HG02938 (cell line): ENCODE measurements around the gene NRXN2.
"Not testable (repeated sequence)": the region's sequence is repeated elsewhere in the genome, so short reads cannot be mapped to it uniquely, and the experiment has no call there.

Source experiments
- ATAC-seq: cut with Tn5 transposase; IDR thresholded peaks from one replicate; pipeline ENCODE4 v1.9.1; 2021; ENCODE audit warnings: mild to moderate bottlenecking, moderate library complexity; ENCODE audit not compliant: unreplicated experiment

NRXN2 gene

DNA sequence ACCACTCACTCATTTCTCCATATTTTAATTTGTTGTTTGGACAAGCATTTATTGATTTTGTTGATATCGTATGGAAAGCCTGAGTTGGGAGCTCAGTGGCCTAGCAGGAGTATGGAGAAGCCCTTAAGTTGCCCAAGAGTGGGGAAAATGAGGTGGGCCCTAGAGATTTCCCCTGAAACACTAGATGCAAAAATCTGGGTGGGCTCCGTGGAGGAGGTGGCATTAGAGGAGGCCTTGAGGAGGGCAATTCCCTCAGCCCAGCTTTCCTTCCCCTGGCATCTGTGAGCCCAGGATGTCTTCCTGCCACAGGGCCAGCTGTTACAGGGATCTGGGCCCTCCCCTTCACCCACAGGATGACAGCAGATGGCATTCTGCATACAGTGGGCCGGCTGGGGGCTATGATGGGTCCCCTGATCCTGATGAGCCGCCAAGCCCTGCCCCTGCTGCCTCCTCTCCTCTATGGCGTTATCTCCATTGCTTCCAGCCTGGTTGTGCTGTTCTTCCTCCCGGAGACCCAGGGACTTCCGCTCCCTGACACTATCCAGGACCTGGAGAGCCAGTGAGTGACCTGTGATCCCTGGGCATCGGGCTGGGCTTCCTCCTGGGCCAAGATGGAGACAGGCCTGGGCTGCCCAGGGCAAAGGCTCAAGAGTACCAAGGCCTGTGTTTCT lies 153.6 kb downstream of the NRXN2 start:
- no peak for ATAC-seq

DNA sequence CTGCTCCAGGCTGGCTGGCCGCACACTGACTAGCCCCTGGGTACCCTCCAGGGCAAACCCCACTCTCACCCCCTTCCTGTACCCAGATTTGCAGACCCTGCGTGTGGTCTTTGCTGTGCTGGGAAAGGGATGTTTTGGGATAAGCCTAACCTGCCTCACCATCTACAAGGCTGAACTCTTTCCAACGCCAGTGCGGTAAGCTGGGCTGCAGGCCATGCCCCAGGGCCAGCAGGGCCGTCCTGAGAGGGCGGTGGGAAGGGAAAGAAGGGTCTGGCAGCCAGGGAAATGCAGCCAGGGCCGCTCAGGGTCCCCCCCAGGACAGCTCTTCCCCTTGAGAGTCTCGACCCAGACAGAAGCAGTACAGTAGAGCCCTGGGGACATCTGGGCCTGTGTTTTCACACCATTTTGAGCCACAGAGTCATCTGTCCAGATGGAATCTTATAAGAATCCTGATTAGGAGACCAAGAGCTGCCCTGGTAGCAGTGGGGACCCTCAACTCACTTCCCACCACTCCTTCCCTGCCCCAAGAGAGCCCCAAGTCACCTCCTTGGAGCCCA lies 154.3 kb downstream of the NRXN2 start:
- no peak for ATAC-seq

DNA sequence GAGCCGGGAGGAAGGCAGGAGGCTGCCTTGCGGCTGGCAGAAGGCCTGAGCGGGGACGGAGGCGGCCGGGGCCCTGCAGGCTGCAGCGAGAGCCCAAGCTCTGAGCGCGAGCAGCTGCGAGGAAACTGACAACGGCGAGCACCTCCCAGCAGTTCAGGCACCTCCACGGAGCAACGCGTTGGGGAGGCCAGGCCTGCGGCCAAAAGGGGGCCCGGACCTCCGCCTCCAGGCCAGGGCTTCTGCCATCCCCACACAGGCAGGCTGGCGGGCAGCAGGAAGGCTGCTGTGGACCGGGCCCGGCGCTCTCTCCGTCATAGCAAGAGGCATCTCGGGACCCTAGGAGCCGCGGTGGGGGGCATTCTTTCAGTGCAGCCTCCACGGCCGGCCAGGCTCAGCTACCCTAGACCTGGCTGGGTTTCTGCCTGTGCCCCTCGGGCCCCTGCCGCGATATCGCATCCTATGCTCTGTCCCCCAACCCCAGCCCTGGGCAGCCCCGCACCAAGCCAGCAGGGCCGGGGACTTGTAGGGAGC lies 154.9 kb downstream of the NRXN2 start:
- ATAC-seq: no peak

DNA sequence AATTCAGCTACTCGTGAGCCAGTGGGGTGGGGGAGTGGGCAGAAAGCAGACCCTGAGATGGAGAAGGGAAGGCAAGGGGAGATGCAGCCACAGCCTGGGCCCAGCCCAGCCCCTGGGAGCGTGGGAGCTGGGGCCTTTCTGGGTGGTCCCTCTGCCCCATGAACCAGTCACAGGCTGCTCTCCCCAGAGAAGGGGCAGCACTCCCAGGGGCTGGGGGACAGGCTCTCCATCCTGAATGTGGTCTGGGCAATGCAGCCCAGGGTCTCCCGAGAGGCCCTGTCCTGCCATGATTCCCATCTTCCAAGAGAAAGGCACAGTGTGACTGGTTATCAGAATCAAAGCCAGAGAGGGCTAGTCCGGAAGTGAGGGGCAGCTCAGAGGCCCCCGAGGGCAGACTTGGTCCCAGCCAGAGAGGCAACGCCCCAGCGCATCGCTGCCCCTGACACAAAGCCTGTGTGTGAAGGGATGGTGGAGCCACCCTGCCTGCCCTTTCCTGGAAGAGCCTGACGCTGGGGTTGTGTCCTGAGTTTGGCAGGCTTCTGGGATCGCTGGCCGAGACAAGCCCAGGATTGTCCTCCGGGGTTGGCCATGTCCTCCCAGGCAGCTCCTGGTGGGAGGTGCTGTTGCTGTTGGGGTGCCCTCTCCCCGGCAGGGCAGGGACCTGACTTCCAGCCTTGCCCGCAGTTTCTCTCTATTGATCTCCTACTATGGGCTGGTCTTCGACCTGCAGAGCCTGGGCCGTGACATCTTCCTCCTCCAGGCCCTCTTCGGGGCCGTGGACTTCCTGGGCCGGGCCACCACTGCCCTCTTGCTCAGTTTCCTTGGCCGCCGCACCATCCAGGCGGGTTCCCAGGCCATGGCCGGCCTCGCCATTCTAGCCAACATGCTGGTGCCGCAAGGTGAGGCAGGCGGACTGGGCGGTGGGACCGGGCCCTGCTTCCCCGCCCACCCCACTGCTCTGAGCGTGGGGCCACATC lies 155.8 kb downstream of the NRXN2 start:
- ATAC-seq: no peak

DNA sequence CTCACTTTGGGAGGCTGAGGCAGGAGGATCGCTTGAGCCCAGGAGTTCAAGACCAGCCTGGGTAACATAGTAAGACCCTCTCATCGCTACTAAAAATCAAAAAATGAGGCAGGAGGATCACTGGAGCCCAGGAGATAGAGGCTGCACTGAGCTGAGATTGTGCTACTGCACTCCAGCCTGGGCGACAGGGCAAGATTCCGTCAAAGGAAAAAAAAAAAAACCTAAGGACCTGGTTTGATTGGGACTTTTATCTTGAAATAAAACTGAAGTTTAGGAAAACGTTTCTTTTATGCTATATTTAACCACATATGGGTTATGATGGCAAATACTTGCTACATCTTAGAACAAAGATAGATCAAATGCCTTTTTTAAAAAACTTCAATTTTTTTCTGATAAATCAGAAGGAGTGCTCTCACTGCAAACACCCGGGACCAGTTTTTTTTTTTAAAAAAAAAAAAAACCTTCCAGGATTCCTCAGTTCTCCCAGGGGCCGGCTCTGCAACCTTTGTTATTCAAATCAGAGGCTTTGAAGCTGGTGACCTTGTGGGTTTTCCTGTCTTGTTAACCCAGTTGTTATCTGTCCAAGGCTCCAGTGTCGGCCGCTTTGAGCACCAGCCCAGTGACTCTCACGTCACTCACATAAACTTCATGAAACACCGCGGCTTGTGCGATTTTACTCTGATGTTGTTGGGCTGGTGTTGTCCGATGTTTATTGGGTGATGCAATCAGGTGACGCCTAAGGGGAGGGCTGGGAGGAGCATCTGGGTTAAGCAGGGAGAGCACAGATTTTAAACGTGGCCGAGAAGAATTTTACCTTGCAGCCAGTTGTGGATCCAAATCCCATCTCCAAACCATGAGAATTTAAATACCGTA lies 156.7 kb downstream of the NRXN2 start:
- no peak for ATAC-seq

DNA sequence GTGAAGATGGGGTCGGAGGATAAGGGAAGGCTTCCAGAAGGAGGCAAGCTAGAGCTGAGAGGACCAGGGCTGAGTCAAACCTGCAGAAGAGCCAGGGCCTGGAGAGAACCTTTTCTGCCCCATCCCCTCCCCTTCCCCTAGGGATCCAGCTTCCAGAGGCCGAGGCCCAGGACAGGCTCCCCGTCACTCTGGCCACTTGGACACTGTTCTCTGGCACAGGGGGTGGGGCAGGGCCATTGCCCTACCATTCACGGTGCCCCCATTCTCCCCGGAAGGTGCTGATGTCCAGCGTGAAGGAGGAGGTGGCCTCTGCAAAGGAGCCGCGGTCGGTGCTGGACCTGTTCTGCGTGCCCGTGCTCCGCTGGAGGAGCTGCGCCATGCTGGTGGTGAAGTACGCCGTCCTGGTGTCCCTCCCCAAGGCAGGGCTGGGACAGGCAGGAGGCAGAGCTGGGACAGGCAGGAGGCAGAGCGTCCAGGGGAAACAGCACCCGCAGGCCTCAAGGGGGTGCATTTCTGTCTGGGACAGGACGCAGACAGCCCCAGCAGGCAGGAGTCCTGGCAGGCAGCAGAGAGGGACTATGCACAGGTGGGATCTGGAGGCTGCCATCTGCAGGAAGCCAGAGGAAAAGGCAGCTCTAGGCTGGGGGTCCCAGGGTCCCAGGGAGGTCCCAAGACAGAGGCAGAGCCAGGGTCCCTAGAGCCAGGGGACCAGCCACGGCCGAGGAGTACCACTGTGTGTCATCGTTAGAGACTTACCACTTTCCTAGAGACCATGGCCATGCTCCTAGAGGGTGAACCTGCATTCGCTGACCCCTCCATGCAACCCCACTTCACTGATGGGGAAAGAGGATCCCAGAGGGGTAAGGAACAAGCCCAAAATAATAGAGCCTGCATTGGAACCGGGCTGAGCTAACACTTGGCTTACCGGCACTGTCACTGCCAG lies 157.8 kb downstream of the NRXN2 start:
- no peak for ATAC-seq

DNA sequence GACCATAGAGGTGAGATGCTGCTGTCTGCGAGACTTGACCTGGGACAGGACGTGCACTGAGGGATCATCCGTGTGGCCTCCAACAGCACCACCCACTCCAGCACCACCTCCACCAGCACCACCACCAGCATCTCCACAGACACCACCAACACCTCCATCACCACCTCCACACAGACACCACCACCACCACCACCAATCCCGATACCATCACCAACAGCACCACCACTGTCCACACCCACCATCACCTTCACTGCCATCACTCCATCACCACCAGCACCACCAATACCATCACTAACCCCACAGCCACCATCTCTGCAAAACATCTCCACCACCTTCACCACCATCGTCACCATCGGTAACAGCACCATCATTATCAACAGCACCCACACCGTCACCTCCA lies 158.6 kb downstream of the NRXN2 start:
- no peak for ATAC-seq

DNA sequence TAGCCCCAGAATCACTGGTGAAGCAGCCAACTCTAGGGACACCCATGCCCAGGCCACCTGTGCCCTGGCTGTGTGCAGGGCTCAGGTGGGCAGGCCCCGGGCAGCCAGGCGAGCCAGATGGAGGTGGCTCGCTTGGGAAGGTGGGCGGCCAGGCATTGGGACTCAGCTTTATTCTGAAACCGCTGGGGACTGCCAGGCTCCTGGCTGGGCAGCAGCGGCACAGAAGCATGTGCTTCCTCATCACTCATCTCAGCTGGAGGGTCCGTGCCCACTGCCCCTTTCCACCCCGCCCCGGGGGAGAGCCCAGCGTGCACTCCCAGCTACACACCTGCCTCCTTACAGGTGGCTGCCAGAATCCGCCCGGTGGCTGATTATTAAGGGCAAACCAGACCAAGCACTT lies 159.0 kb downstream of the NRXN2 start:
- no peak for ATAC-seq

DNA sequence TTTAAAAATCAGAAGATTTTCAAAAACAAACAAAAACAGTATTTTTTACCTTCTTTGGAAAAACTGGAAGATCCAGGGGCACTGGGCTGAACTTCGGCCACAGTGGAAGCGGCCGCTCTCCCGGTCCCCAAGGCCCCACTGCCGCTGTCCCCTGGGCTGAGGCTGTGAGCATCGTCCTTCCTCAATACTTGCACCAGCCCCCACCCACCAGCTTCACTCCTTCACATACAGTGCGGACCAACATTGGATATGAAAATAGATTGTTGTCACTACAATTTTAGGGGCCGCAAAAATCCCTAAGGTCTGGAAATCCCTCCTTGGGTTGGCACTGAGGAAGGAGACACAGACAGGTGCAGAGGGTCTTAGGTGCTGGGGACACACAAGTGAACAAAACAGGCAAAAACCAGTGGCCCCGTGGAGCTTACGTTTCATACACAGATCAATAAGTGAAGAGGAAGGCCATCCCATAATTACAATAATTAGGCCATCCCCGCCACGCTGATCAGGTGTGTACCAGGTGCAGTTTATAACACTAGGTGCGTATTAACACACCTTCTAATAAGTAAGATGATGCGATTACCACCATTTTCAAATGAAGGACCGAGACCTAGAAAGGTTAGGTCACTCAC lies 160.2 kb downstream of the NRXN2 start:
- ATAC-seq: no peak

DNA sequence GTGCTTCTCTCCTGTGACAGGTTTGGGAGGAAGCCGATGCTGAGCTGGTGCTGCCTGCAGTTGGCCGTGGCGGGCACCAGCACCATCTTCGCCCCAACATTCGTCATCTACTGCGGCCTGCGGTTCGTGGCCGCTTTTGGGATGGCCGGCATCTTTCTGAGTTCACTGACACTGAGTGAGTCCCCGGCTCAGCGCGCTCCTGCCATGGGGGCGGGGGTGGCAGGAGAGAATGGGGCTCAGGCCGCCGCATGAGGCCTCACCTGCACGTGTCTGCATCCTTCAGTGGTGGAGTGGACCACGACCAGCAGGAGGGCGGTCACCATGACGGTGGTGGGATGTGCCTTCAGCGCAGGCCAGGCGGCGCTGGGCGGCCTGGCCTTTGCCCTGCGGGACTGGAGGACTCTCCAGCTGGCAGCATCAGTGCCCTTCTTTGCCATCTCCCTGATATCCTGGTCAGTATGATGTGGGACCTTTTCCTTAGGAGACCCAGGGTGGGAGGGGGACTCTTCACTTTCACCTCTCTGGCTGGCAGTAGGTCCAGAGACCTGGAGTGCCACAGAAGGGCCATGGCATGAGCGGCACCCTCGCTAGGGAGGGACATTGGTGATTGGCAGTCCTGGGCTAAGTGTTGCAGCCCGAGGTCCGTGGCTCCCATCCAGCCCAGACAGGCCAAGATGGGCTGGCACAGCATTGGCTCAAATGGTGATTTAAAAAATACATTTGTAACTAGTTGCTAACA lies 160.8 kb downstream of the NRXN2 start:
- no peak for ATAC-seq

DNA sequence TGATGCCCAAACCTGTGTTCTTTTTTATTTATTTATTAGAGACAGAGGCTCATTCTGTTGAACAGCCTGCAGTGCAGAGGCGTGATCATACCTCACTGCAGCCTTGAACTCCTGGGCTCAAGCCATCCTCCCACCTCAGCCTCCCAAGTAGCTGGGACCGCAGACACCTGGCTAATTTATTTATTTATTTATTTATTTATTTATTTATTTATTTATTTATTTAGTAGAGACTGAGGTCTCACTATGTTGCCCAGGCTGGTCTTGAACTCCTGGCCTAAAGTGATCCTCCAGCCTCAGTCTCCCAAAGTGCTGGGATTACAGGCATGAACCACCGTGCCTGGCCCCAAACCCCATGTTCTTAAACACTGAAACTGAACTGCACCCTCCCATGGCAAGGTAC lies 161.6 kb downstream of the NRXN2 start:
- not testable (repeated sequence) for ATAC-seq

DNA sequence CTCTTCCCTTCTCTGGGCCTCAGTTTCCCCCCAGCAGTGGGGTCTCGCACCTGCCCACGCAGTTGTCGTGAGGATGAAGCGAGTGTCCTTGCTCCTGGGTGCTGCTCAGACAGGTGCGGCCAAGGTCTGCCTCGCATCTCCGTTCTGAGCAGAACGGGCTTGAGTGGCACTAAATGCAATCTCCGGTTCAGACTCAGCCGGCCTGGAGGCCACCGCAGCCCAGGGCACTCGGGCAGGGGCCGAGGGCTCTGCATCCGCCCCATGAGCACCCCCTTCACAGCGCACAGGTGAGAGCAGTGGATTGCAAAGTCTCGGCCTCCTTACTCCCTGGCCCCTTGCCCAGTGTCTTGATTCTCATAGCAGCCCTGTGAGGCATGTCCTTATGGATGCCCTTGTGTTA lies 162.1 kb downstream of the NRXN2 start:
- ATAC-seq: no peak

DNA sequence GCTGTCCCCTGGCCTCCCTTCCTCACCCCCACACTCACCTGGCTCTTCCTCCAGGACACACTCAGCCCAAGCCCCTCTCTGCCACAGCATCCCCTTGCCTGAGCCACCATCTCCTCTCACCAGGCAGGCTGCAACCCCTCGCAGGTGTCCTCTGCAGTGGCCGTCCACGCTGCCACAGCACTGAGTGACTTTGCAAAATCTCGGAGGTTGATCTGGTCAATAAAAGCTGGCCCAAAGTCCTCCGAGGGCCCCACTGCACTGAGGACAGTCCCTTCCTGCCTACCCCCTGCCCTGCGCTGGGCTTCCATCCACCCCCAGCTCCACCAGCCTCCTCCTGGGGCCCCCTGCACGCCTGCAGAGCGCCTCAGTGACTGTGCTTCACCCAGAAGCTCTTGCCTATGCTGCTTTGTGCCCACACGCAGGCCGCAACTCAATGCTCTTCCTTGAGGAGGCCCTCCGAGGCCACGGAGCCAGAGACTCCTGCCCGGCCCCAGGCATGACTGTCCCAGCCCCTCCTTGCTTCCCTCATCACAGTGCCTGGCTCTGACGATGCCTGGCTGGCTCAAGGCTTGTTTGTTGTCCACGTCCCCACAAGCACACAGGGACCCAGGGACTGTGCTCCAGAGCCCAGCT lies 162.7 kb downstream of the NRXN2 start:
- no peak for ATAC-seq

DNA sequence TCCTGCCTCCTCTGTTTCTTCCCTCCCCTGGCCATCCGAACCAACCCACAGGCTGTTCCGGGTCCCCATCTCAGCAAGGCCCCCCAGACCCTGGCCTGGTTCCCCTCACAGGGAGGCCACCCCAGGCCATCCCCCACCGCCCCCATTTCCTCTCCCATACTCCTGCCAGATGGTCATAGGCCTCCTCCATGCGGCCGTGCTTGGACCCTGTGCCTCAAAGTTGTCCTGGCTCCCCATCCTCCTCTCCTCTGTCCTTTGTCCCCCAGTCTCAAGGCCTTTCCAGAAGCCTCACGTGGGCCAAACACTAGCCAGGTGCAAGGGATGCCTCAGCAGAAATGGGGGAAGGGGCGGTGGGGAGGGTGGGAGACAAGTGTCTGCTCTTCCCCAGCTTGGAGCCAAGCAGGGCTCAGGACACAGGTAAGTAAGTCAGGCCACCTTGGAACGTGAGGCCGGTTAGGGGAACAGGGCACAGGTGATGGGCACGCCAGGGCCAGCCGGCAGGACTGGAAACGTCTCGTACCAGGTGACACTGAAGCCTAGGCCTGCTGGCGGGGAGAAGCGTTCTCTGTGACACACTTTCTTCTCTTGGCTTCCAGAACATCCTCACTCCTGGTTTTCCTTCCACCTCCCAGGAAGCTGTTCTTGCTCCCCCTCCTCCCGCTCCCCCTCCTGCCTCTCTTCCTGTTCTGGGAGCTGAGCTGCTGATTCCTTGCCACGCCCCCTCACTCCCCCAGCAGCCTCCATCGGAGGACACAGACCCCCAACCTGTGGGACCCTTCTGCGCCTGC lies 163.5 kb downstream of the NRXN2 start:
- ATAC-seq: no peak

DNA sequence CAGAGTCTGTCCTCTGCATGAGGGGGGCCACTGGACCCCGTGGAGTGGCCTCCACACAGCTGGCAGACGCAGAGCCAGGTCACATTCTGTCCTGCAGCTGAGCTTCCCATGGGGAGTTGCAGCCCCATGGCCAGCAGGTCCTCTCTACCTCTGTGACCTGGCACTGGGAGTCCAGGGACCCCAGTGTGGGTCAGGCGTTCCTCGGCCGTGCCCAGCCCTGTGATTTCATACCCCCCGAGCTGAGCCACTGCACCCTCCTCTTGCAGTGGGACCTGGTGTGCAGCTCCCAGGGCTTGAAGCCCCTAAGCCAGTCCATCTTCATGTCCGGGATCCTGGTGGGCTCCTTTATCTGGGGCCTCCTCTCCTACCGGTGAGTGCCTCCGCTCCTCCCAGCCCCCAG lies 164.1 kb downstream of the NRXN2 start:
- ATAC-seq: no peak

DNA sequence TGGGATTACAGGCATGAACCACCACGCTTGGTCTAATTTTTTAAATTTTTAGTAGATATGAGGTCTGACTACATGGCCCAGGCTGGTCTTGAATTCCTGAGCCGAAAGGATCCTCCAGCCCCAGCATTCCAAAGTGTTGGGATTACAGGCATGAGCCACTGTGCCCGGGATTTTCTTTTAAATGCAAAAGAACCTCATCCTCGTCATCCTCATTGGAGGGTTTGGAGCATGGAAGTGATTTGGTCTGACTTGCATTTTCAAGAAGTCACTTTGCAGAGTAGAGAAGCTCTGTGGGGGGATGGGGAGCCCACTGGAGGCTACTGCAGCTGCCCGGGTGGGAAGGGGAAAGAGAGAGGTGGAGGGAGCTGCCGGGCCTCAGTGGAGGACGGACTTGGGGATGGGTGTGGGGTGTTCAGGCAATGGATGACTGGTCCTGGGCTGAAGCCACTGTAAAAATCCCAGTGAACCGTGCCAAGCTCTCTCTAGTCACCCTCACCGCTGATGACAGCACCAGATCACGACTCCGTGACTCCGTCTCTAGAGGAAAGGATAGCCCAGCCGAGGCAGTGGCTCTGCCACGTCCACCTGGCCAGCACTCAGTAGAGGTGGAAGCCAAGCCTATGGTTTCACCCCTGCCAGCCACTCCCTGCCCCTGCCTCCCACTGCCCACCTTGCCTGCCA lies 164.8 kb downstream of the NRXN2 start:
- ATAC-seq: no peak
